ENCODE results near the gene CBLB.

DNA sequence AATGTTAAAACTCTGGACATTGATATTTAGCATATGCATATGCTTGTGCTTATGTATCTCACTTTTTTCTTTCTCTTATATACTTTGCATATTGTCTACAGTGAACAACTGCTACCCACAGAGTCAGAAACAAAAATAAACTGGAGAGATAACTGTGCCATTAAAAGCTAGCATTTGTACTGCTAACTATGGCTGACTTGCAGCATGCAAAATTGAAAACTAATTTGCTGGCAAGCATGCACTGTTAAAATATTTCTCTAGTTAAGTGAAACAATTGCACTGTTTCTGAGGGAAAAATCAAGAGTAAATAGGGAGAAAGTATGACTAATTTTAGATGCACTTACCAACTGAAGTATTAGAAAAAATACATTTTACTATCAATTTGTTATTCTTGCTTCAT, 177.8 kb downstream of the CBLB start:
- TF ChIP-seq, protein P1, sequence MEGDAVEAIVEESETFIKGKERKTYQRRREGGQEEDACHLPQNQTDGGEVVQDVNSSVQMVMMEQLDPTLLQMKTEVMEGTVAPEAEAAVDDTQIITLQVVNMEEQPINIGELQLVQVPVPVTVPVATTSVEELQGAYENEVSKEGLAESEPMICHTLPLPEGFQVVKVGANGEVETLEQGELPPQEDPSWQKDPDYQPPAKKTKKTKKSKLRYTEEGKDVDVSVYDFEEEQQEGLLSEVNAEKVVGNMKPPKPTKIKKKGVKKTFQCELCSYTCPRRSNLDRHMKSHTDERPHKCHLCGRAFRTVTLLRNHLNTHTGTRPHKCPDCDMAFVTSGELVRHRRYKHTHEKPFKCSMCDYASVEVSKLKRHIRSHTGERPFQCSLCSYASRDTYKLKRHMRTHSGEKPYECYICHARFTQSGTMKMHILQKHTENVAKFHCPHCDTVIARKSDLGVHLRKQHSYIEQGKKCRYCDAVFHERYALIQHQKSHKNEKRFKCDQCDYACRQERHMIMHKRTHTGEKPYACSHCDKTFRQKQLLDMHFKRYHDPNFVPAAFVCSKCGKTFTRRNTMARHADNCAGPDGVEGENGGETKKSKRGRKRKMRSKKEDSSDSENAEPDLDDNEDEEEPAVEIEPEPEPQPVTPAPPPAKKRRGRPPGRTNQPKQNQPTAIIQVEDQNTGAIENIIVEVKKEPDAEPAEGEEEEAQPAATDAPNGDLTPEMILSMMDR (IDR thresholded peaks at IDR 0.05; ENCODE audit: insufficient read depth, low read depth, low read length) = no peak
- TF ChIP-seq EZH2 (IDR thresholded peaks at IDR 0.05; ENCODE audit: insufficient read depth, low read length) = no peak

Measured in astrocyte (in vitro differentiated cells and primary cell).